Stimulated activated CD4-positive, alpha-beta T cell treated with anti-CD3 and anti-CD28 coated beads, Interleukin-4, amount 100 ng/mL, for 24 hours (primary cell): ENCODE measurements around the gene ADAM10.
"Not testable (repeated sequence)": the region's sequence is repeated elsewhere in the genome, so short reads cannot be mapped to it uniquely, and the experiment has no call there.

Experiments used
- DNase-seq: peaks from one replicate; pipeline ENCODE4 v3.0.0-alpha.2; 2020

Gene ADAM10

GRCh38 chr15:58604455-58604923 lies 145.0 kb downstream of the ADAM10 start:
- no peak for DNase-seq

- not testable (repeated sequence) for DNase-seq
Measured at GRCh38 chr15:58603927-58604326, 145.6 kb downstream of the ADAM10 start.

GRCh38 chr15:58602823-58603222 lies 146.7 kb downstream of the ADAM10 start:
- no peak for DNase-seq

- DNase-seq = no peak
Measured at GRCh38 chr15:58598829-58599210, 150.7 kb downstream of the ADAM10 start.

- DNase-seq = no peak
Measured at GRCh38 chr15:58597943-58598828, 151.3 kb downstream of the ADAM10 start.

GRCh38 chr15:58595516-58596263 lies 153.8 kb downstream of the ADAM10 start:
- DNase-seq = no peak

- DNase-seq = no peak
Measured at GRCh38 chr15:58594898-58595297, 154.6 kb downstream of the ADAM10 start.

GRCh38 chr15:58593870-58594269 lies 155.6 kb downstream of the ADAM10 start:
- no peak for DNase-seq

GRCh38 chr15:58590926-58591325 lies 158.6 kb downstream of the ADAM10 start:
- DNase-seq = no peak

- no peak for DNase-seq
Measured at GRCh38 chr15:58590236-58590635, 159.3 kb downstream of the ADAM10 start.

GRCh38 chr15:58589047-58589446 lies 160.5 kb downstream of the ADAM10 start:
- DNase-seq = no peak

GRCh38 chr15:58588096-58588495 lies 161.4 kb downstream of the ADAM10 start:
- no peak for DNase-seq

GRCh38 chr15:58587486-58587885 lies 162.0 kb downstream of the ADAM10 start:
- no peak for DNase-seq

GRCh38 chr15:58585693-58586443 lies 163.6 kb downstream of the ADAM10 start:
- DNase-seq = no peak

GRCh38 chr15:58584789-58585461 lies 164.6 kb downstream of the ADAM10 start:
- DNase-seq = no peak

- no peak for DNase-seq
Measured at GRCh38 chr15:58583171-58583908, 166.2 kb downstream of the ADAM10 start.

GRCh38 chr15:58582160-58582559 lies 167.3 kb downstream of the ADAM10 start:
- DNase-seq = no peak

- no peak for DNase-seq
Measured at GRCh38 chr15:58576657-58577056, 172.8 kb downstream of the ADAM10 start.

GRCh38 chr15:58575045-58575786 lies 174.3 kb downstream of the ADAM10 start:
- DNase-seq = no peak

GRCh38 chr15:58574631-58575030 lies 174.9 kb downstream of the ADAM10 start:
- DNase-seq = no peak

GRCh38 chr15:58573270-58573669 lies 176.2 kb downstream of the ADAM10 start:
- no peak for DNase-seq
